Choroid plexus epithelial cell (primary cell): ENCODE results near the gene FBXO48.

Source experiments
- DNase-seq: peaks from one replicate; pipeline ENCODE4 v3.0.0-alpha.2; 2010; ENCODE audit warnings: low read depth
- H3K4me3 ChIP-seq: 2 replicates; pipeline ENCODE4 v1.5.1; 2011; ENCODE audit warnings: low read depth, mild to moderate bottlenecking, control low read depth, low read length, moderate library complexity
- CTCF ChIP-seq: conservative IDR thresholded peaks from 2 replicates; pipeline ENCODE4 v1.5.1; 2011; ENCODE audit warnings: low read depth, mild to moderate bottlenecking, control low read depth, inconsistent platforms, low read length, moderate library complexity

Gene FBXO48

GRCh38 chr2:68414452-68414851 lies 52.6 kb downstream of the FBXO48 start:
- TF ChIP-seq CTCF: no peak
- no peak for DNase-seq
- H3K4me3 ChIP-seq: no peak overlapping the region

GRCh38 chr2:68413466-68413865 lies 53.6 kb downstream of the FBXO48 start:
- no peak for TF ChIP-seq CTCF
- DNase-seq: no peak
- H3K4me3 ChIP-seq: no peak overlapping the region

GRCh38 chr2:68412127-68412819 lies 54.8 kb downstream of the FBXO48 start:
- no peak for TF ChIP-seq CTCF
- H3K4me3 ChIP-seq: no peak overlapping the region
- no peak for DNase-seq

- H3K4me3 ChIP-seq: no peak overlapping the region
- TF ChIP-seq CTCF: no peak
- DNase-seq: no peak
These were observed 55.5 kb downstream of the FBXO48 start for GRCh38 chr2:68411397-68412126.
